Large intestine (tissue), 3 donors: ENCODE measurements around the gene CTPS1. TPM values are rescaled to one million over a fixed set of nuclear protein-coding genes. Genes with fewer than 3 reads are reported as not detected.

Experiments
- DNase-seq, 2 donors: peaks; one replicate each; pipeline versions ENCODE4 v3.0.0 to v3.0.0-alpha.2; 2013
- H3K27ac ChIP-seq: one replicate; pipeline ENCODE4 v1.5.1; 2013; ENCODE audit warnings: low read length
- H3K27me3 ChIP-seq: 2 replicates; pipeline ENCODE4 v1.6.1; 2013; ENCODE audit warnings: low read length; ENCODE audit not compliant: control insufficient read depth, insufficient read depth
- H3K36me3 ChIP-seq: 2 replicates; pipeline ENCODE4 v1.6.1; 2013; ENCODE audit warnings: low read length; ENCODE audit not compliant: control insufficient read depth, insufficient read depth
- H3K4me1 ChIP-seq: one replicate; pipeline ENCODE4 v1.6.1; 2013; ENCODE audit warnings: low read length; ENCODE audit not compliant: control insufficient read depth, insufficient read depth
- H3K4me3 ChIP-seq: one replicate; pipeline ENCODE4 v1.5.1; 2013; ENCODE audit warnings: low read length
- H3K9me3 ChIP-seq: one replicate; pipeline ENCODE4 v1.6.1; 2013; ENCODE audit warnings: mild to moderate bottlenecking, low read depth, low read length, moderate library complexity; ENCODE audit not compliant: control insufficient read depth
- WGBS: methylation state at CpG from one replicate; pipeline ENCODE4 v1.1.5; 2013; ENCODE audit warnings: low lambda C conversion rate; ENCODE audit not compliant: insufficient coverage; 5-methylcytosine and 5-hydroxymethylcytosine counted together
- polyA plus RNA-seq: library from polyadenylated mRNA; unstranded; fragments of 120-200 nt; gene quantifications from one replicate; pipeline ENCODE4 v1.2.1, GENCODE V29; 2013

CTPS1 gene
- polyA plus RNA-seq, 1 donor = 31.2 TPM

- H3K27ac ChIP-seq = no peak overlapping the region
- no peak overlapping the region for H3K4me3 ChIP-seq
- H3K27me3 ChIP-seq = no peaks in the 10 kb centered on the region
- H3K36me3 ChIP-seq = no peaks in the 10 kb centered on the region
- DNase-seq = no peak
- no peaks in the 10 kb centered on the region for H3K4me1 ChIP-seq
- WGBS = no CpG with 5 or more reads among the region's 10 CpGs
- no peaks in the 10 kb centered on the region for H3K9me3 ChIP-seq
These were observed 14.0 kb upstream of the CTPS1 start for GRCh38 chr1:40965531-40965930.

- H3K4me3 ChIP-seq = no peak overlapping the region
- no peak overlapping the region for H3K27ac ChIP-seq
- WGBS = no CpG with 5 or more reads among the region's 4 CpGs
- no peaks in the 10 kb centered on the region for H3K36me3 ChIP-seq
- no peak for DNase-seq
- H3K27me3 ChIP-seq = no peaks in the 10 kb centered on the region
- no peaks in the 10 kb centered on the region for H3K4me1 ChIP-seq
- no peaks in the 10 kb centered on the region for H3K9me3 ChIP-seq
These were observed 13.1 kb upstream of the CTPS1 start for GRCh38 chr1:40966417-40966816.

- no peak overlapping the region for H3K4me3 ChIP-seq
- WGBS = 93% methylated on average over 4 of the region's 6 CpGs
- no peaks in the 10 kb centered on the region for H3K4me1 ChIP-seq
- H3K27ac ChIP-seq = no peak overlapping the region
- no peaks in the 10 kb centered on the region for H3K9me3 ChIP-seq
- H3K36me3 ChIP-seq = no peaks in the 10 kb centered on the region
- no peak for DNase-seq
- H3K27me3 ChIP-seq = no peaks in the 10 kb centered on the region
These were observed 10.1 kb upstream of the CTPS1 start for GRCh38 chr1:40969445-40969844.

GRCh38 chr1:40971966-40972365, 7.5 kb upstream of the CTPS1 start:
- no peaks in the 10 kb centered on the region for H3K27me3 ChIP-seq
- H3K4me3 ChIP-seq = no peak overlapping the region
- H3K36me3 ChIP-seq = no peaks in the 10 kb centered on the region
- DNase-seq = no peak
- no peaks in the 10 kb centered on the region for H3K9me3 ChIP-seq
- WGBS = no CpG with 5 or more reads among the region's 1 CpG
- H3K27ac ChIP-seq = no peak overlapping the region
- no peaks in the 10 kb centered on the region for H3K4me1 ChIP-seq

- Histone ChIP-seq H3K9me3 (no peaks in the 10 kb centered on the region), H3K4me3 (no peak overlapping the region), H3K27ac (no peak overlapping the region), H3K4me1 (no peaks in the 10 kb centered on the region), H3K36me3 (no peaks in the 10 kb centered on the region), H3K27me3 (no peaks in the 10 kb centered on the region)
- WGBS = no CpG with 5 or more reads among the region's 2 CpGs
- no peak for DNase-seq
These were observed 5.6 kb upstream of the CTPS1 start for GRCh38 chr1:40973912-40974311.

GRCh38 chr1:40974945-40975344, 4.6 kb upstream of the CTPS1 start:
- WGBS = 71% methylated on average over 2 of the region's 9 CpGs
- DNase-seq = no peak

GRCh38 chr1:40976952-40977690, 2.4 kb upstream of the CTPS1 start:
- 100% methylated on average over 1 of the region's 5 CpGs for WGBS
- H3K27me3 ChIP-seq = no peaks in the 10 kb centered on the region
- H3K4me1 ChIP-seq = peaks cover 19% of the 10 kb centered on the region
- no peak overlapping the region for H3K27ac ChIP-seq
- DNase-seq = no peak
- no peaks in the 10 kb centered on the region for H3K9me3 ChIP-seq
- H3K36me3 ChIP-seq = no peaks in the 10 kb centered on the region
- H3K4me3 ChIP-seq = no peak overlapping the region

More at GRCh38 chr1:40974945-40975344, 4.6 kb upstream of the CTPS1 start:
- Histone ChIP-seq H3K27me3 (no peaks in the 10 kb centered on the region), H3K4me3 (no peak overlapping the region), H3K36me3 (no peaks in the 10 kb centered on the region), H3K9me3 (no peaks in the 10 kb centered on the region), H3K4me1 (no peaks in the 10 kb centered on the region), H3K27ac (no peak overlapping the region)

- Histone ChIP-seq H3K9me3 (no peaks in the 10 kb centered on the region), H3K36me3 (no peaks in the 10 kb centered on the region), H3K27ac (no peak overlapping the region), H3K4me3 (no peak overlapping the region), H3K4me1 (peaks cover 21% of the 10 kb centered on the region), H3K27me3 (no peaks in the 10 kb centered on the region)
- no peak for DNase-seq
- no CpG with 5 or more reads among the region's 1 CpG for WGBS
These were observed 1.8 kb upstream of the CTPS1 start for GRCh38 chr1:40977716-40978115.

- no peak for DNase-seq
- Histone ChIP-seq H3K27me3 (no peaks in the 10 kb centered on the region), H3K27ac (peak overlapping the region; percentile 92), H3K9me3 (no peaks in the 10 kb centered on the region), H3K4me3 (peak overlapping the region; percentile 87), H3K36me3 (peaks cover 6% of the 10 kb centered on the region), H3K4me1 (peaks cover 21% of the 10 kb centered on the region)
- no CpG with 5 or more reads among the region's 17 CpGs for WGBS
These were observed 633 bp upstream of the CTPS1 start for GRCh38 chr1:40978886-40979240.

- Histone ChIP-seq H3K27ac (peak overlapping the region; percentile 12), H3K27me3 (no peaks in the 10 kb centered on the region), H3K4me1 (peaks cover 25% of the 10 kb centered on the region), H3K4me3 (peak overlapping the region; percentile 57), H3K9me3 (no peaks in the 10 kb centered on the region), H3K36me3 (peaks cover 8% of the 10 kb centered on the region)
- no peak for DNase-seq
- no CpG with 5 or more reads among the region's 50 CpGs for WGBS
These were observed 564 bp downstream of the CTPS1 start for GRCh38 chr1:40980068-40980452.
